GM19463 (cell line): ENCODE measurements around the gene ALPL.
"Not testable (repeated sequence)": the region's sequence is repeated elsewhere in the genome, so short reads cannot be mapped to it uniquely, and the experiment has no call there.

Experiments
- ATAC-seq: cut with Tn5 transposase; IDR thresholded peaks from one replicate; pipeline ENCODE4 v1.9.1; 2021; ENCODE audit warnings: mild to moderate bottlenecking, moderate library complexity; ENCODE audit not compliant: unreplicated experiment

Gene ALPL

DNA sequence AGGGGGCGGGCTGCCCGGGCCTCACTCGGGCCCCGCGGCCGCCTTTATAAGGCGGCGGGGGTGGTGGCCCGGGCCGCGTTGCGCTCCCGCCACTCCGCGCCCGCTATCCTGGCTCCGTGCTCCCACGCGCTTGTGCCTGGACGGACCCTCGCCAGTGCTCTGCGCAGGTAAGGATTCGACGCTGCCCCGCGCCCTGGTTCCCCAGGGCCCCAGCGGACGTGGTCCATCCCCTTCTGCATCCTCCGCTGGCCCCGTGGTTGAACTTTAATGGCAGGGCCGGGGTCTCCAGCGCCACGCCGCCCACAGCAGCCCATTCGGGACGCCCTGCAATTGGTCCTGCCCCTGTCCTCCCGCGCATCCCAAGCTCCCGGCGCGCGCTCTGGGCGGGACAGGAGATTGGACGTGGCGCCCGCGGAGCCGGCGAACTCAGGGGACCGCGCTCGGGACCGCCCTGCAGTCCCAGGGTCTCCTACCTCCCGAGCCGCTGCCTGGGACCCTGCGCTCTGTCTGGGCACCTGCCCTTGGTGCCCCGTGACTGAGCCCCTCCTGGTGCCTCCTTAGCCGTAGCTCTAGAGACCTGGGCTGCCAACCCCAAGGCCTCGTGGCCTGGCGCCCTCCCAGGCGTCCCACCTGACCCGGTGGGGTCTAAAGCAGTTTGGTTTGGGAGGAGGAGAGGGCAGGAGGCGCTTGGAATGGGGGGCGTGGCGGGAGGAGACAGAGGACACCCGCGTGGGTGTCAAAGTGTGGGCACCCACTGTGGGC lies at the start of gene ALPL:
Gene ALPL (plus strand): TSS at position 73 of the 762 bp plus-strand sequence. CDS start 44,659 bp downstream, outside the sequence.
- no peak for ATAC-seq

DNA sequence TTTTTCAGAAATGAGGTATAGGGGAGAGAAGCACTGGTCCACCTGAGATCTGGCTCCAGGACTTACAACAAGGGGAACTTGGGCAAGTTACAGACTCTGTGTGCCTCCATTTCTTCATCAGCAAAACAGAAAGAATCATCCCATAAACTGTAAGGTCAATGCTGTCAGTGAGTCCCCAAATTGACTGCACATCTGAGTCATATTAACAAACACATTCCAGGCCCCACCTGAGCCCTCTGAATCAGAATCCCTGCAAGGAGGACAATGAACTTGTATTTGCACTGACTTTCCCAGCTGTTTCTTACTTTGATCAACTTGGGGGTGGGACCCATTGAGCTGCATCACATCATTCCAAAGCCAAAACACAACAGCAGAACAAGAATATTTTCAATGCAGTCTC lies 44.1 kb upstream of the ALPL start:
- ATAC-seq, result not testable (repeated sequence)

DNA sequence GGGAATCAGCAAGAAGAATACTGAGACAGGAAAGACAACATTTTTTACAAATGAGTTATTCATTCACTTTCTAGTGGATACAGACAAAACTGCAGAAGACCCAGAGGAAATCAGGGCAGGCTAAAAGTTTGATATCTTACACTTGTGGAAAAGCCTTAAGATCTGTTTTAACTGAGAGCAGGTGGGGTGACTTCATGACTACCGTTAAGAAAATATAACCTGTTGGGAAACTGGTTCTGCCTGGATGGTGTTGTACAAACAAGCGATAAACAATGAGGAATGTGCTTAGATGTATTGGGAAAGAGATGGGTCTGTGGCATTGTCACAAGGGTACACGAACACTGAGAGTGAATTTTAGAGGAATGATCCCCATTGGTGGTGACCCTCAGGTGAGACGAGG lies 41.3 kb upstream of the ALPL start:
- not testable (repeated sequence) for ATAC-seq

DNA sequence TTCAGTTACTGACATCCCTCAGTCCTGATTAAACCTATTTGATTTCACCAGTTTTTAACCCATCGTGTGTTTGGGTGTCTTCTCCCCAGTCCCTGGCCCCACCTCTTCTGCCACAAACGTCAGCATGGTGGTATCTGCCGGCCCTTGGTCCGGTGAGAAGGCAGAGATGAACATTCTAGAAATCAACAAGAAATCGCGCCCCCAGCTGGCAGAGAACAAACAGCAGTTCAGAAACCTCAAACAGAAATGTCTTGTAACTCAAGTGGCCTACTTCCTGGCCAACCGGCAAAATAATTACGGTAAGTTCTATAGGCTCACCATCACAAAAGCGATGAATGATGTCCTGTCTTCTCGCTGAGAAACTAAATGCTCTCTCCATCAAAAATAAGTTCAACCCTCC lies 40.6 kb upstream of the ALPL start:
- ATAC-seq, result no peak

DNA sequence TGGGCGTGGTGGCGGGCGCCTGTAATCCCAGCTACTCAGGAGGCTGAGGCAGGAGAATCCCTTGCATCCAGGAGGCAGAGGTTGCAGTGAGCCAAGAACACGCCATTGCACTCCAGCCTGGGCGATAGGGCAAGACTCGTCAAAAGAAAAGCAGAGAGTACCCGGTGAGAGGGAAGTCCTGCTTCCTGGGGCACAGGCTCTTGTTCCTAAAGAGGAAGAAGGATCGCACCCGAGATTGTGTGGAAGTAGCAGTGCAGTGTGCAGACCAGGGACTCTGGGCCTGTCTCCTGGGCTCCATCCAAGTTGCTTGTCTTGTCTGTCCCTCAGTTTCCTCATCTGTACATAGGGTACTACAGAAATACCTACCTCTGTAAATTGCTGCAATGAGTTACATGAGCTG lies 39.6 kb upstream of the ALPL start:
- no peak for ATAC-seq

GRCh38 chr1:21472861-21473260 lies 36.4 kb upstream of the ALPL start:
- no peak for ATAC-seq

DNA sequence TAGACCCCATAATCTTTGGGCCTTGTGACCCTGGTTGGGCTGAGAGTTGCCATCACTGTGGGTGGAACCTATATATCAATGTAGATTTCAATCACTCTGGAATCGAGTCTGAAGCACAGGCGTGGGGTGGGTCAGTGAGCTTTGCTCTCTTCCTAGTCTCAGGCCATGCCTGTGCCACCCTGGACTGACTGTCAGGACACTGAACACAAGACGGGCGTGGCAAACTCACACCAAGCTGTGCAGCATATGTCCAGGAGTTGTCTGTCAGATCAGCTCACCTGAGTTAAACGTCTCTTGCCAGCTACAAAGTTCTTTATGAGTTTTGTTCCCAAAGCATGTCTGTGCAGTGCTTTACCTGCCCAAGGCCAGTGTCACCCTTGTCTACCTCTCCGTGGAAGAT lies 30.9 kb upstream of the ALPL start:
- no peak for ATAC-seq

DNA sequence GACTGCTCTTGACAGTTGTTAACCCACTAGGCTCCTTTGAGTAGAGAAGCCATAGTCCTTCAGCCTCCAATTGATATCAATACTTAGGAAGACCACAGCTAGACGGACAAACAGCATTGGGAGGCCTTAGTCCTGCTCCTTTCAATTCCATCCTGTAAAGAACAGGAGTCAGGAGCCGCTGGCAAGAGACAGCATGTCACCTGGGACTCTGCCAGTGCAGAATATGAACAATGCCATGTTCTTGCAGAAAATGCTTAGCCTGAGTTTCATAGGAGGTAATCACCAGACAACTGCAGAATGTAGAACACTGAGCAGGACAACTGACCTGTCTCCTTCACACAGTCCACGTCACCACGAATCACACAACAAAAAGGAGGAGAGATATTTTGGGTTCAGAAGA lies 25.3 kb upstream of the ALPL start:
- not testable (repeated sequence) for ATAC-seq

DNA sequence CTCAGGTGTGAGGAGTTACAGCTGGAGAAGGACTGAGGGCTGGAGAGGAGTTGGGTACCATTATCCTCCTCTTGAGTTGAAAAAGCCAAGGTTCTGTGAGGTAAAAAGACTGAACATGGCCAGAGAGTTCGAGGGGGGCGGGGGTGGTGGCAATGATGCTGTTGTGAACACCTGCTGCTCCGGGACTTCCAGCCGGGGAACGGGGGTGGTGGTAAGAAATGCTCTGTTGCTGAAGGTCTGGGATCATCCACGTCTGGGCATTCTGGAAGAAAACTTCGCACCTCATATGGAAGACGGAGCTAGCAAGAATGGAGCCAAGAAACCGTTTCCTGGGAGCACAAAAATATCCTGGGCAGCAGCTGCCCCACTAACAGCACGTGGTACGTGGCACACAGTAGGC lies 20.1 kb upstream of the ALPL start:
- ATAC-seq, result no peak

DNA sequence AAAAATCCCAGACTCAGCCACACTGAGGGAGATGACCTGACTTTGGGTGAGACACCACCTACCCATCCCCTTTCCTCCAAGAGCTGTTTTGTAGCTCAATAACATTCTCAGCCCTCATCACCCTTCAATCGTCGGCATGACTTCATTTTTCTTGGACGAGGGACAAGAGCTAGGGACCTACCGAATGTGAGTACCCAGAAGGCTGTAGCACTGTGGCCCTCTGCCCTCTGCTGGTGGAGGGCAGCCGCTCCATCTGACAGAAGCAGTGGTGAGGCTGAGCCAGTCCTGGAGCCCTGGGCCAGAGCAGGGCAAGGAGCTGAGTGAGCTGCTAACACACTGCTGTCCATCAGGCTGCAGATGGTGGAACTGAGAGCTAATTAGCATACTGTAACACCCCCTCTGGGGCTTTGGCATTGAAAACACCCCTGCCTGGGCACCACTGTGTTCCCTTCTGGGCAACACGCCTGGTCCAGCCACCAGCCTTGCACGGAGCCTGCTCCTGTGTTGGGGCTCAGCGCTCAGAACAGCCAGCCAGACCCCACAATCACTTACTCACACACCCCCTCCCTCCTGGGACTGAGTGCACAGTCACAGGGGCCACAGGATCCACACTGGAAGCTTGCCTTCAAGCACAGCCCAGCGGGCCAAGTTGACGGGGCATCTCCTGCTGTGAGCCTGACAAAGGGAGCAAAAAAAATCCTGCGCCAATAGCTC lies 18.3 kb upstream of the ALPL start:
- ATAC-seq, result no peak

DNA sequence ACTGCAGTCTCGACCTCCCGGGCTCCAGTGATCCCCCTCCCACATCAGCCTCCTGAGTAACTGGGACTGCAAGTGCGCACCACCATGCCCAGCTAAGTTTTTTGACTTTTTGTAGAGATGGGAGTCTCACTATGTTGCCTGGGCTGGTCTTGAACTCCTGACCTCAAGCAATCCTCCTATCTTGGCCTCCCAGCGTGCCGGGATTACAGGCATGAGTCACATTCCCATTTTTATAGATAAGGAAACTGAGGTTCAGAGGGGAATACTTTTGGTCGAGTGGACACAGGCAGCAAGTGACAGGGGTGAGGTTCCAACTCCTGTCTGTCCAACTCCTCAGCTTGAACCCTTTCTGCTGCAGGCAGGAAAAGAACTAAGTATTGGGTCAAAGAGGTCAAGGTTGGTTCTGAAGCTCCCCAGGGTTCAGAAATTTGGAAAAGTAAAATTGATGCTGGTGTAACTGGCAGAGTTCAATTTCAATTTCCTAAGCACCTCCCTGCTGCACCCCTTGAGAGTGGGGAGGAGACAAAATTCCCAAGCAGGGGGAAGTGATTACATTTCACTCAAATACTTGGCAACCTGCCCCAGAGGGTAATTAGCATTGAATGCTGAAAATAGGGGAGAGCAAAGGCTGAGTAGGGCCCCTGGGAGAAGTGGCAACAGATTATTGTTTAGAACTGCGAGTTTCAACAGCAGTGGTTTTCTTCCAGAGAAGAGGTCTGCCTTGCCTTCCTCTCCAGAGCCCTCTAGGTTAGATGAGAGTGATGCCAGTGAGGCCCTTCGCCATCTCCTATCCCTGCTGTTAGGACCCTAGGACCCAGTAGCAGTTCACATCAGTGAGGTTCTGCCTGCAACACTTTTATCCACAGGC lies 17.5 kb upstream of the ALPL start:
- ATAC-seq, result no peak

DNA sequence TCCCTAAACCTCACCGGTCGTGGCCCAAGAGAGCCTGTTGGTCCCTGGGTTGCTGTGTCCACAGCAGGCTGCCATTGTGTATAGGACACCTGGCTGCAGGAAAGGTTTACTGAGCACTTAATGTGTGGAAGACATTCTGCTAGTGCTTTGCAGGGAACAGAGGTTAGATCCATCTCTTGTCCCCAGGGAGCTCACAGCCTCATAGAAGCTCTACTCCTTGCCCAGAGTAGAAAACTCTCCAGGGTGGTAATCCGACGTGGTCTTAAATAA lies 16.9 kb upstream of the ALPL start:
- no peak for ATAC-seq

GRCh38 chr1:21494196-21494595 lies 15.0 kb upstream of the ALPL start:
- ATAC-seq, result no peak

- ATAC-seq, result no peak
Observed at GRCh38 chr1:21495225-21495820, 13.9 kb upstream of the ALPL start.

DNA sequence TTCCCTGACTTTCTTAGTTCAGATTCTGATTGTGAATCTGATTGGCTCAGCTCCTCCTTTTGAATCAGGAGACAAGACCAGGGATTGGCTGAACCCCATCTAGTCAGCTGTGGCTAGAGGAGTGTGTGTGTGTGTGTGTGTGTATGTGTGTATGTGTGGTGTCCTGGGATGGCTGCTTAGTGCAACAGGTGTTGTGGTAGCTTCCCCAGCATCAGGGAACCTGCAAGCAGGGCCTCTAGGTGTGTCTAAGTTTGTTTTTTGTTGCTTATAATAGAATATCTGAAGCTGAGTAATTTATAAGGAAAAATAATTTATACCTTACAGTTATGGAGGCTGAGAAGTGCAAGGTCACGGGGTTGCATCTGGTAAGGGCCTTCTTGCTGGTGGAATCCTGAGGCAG lies 13.2 kb upstream of the ALPL start:
- ATAC-seq, result no peak

DNA sequence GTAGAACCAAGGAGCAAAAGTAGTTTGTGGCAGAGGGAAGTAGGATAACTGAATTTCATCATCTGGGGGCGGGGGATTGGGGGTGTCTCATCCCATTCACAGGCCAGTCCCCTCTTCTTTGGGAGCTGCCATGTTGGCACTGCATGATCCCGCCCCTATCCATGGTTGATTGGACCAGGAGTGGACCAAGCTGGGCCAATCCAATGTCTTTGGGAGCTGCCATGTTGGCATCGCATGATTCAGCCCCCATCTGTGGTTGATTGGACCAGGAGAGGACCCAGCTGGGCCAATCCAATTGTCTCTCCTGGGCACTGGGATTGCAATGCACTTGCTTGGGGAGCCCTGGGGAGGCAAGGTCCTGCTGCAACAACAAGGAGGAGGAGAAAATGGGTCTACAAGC lies 12.3 kb upstream of the ALPL start:
- no peak for ATAC-seq

DNA sequence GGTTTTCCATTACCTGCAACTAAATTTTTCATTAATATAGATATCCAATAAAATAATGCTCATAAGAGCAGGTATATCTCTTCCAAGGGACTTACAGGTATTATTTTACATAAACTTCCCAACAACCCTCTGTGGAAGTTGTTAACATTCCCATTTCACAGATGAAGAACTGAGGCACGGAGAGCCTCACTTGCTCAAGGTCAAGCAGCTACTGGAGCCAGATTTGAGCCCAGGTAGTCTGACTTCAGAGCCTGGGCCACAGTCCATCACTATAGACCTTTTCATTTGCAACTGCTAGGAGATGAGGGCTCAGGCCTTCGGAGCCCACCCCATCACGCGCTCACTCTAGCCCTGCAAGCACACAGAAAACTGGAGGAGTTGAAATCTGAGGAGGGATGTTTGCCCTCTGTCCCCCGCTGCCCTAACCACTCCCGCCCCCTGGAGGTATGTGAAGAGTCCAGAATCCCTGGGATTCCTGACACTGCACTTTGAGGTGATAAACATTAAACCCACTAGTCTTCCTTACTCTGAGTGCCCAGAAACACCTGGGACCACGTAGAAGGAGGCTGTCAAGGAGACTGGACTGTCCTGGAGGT lies 11.7 kb upstream of the ALPL start:
- no peak for ATAC-seq

GRCh38 chr1:21499283-21499950 lies 9.8 kb upstream of the ALPL start:
- ATAC-seq, result no peak

- no peak for ATAC-seq
Observed at GRCh38 chr1:21503706-21504377, 5.4 kb upstream of the ALPL start.

GRCh38 chr1:21506804-21507203 lies 2.4 kb upstream of the ALPL start:
- no peak for ATAC-seq
